Esophagus squamous epithelium (tissue), 5 donors: Measurements from ENCODE around the gene DSE. TPM values are rescaled to one million over a fixed set of nuclear protein-coding genes. Genes with fewer than 3 reads are reported as not detected.

Source experiments
- DNase-seq: peaks from one replicate; lab custom pipeline; 2025; lab: John Stamatoyannopoulos, UW
- H3K27ac ChIP-seq, 4 donors: fragments of 200-600 bp; sonication (generic); one replicate each; pipeline ENCODE4 v1.5.1; 2016 to 2019; ENCODE audit warnings: mild to moderate bottlenecking in 1 of 4
- H3K27me3 ChIP-seq, 4 donors: fragments of 200-600 bp; sonication (generic); 1 replicate in 3 of 4; 2 replicates in 1 of 4; pipeline versions ENCODE4 v1.5.1 to v1.6.0; 2017 to 2021; ENCODE audit warnings: antibody characterized with exemption in 1 of 4
- H3K36me3 ChIP-seq, 3 donors: fragments of 200-600 bp; sonication (generic); one replicate each; pipeline ENCODE4 v1.5.1; 2016 to 2019
- H3K4me1 ChIP-seq, 3 donors: fragments of 200-600 bp; sonication (generic); one replicate each; pipeline ENCODE4 v1.5.1; 2017 to 2019
- H3K4me3 ChIP-seq, 4 donors: fragments of 200-600 bp; sonication (generic); 1 replicate in 3 of 4; 2 replicates in 1 of 4; pipeline ENCODE4 v1.5.1; 2016 to 2019; ENCODE audit warnings: mild to moderate bottlenecking in 2 of 4, moderate library complexity in 1 of 4
- H3K9me3 ChIP-seq, 3 donors: fragments of 200-600 bp; sonication (generic); one replicate each; pipeline ENCODE4 v1.5.1; 2016 to 2019
- POLR2A ChIP-seq, 4 donors: fragments of 450-650 bp; IDR thresholded peaks; one replicate each; pipeline ENCODE4 v1.6.1; 2017; ENCODE audit warnings: antibody characterized with exemption in 4 of 4, mild to moderate bottlenecking in 4 of 4, moderate library complexity in 3 of 4
- WGBS, 2 donors: methylation state at CpG; one replicate each; pipeline ENCODE4 v1.1.5; 2018; 5-methylcytosine and 5-hydroxymethylcytosine counted together
- intact Hi-C: fragments of 100-400 bp; cut with DNase I; formaldehyde crosslinking; loops from one replicate; pipeline ENCODE4 v1.15.0; 2022
- total RNA-seq, 4 donors: library from RNA; depleted of rRNA; stranded (reverse); fragments of >200 nt; gene quantifications; one replicate each; pipeline ENCODE4 v1.1.0, GENCODE V29; 2016
- TF ChIP-seq, protein P1 (sequence below), 6 experiments: fragments of 450-650 bp in 4 of 6; fragments of 200-600 bp in 2 of 6; sonication (generic) in 2 of 6; IDR thresholded peaks; one replicate each; pipeline ENCODE4 v1.5.1; 2016 to 2019; ENCODE audit warnings: antibody characterized with exemption in 6 of 6, mild to moderate bottlenecking in 4 of 6, moderate library complexity in 4 of 6
- donor health status: DM: yes; HTN: yes; CAD: no.

Gene DSE
- total RNA-seq, 4 donors from 2014 or later = 11.6 to 36.4 (median 33.3) TPM

GRCh38 chr6:116439522-116440051, 68.8 kb downstream of the DSE start:
- TF ChIP-seq, protein P1, sequence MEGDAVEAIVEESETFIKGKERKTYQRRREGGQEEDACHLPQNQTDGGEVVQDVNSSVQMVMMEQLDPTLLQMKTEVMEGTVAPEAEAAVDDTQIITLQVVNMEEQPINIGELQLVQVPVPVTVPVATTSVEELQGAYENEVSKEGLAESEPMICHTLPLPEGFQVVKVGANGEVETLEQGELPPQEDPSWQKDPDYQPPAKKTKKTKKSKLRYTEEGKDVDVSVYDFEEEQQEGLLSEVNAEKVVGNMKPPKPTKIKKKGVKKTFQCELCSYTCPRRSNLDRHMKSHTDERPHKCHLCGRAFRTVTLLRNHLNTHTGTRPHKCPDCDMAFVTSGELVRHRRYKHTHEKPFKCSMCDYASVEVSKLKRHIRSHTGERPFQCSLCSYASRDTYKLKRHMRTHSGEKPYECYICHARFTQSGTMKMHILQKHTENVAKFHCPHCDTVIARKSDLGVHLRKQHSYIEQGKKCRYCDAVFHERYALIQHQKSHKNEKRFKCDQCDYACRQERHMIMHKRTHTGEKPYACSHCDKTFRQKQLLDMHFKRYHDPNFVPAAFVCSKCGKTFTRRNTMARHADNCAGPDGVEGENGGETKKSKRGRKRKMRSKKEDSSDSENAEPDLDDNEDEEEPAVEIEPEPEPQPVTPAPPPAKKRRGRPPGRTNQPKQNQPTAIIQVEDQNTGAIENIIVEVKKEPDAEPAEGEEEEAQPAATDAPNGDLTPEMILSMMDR (IDR thresholded peaks at IDR 0.05) = no peak
- TF ChIP-seq POLR2A (IDR thresholded peaks at IDR 0.05) = no peak
- H3K27me3 ChIP-seq = no peaks in the 10 kb centered on the region
- DNase-seq = no peak
- H3K4me3 ChIP-seq = no peak overlapping the region
- WGBS, 2 donors = 58 to 88% methylated on average over 1 of the region's 1 CpG
- H3K9me3 ChIP-seq = no peaks in the 10 kb centered on the region
- no peaks in the 10 kb centered on the region for H3K4me1 ChIP-seq
- intact Hi-C loops = no loop called here
- peaks cover 0 to 21% (median 0%) of the 10 kb centered on the region in 3 donors for H3K36me3 ChIP-seq
- H3K27ac ChIP-seq = no peak overlapping the region

DNA sequence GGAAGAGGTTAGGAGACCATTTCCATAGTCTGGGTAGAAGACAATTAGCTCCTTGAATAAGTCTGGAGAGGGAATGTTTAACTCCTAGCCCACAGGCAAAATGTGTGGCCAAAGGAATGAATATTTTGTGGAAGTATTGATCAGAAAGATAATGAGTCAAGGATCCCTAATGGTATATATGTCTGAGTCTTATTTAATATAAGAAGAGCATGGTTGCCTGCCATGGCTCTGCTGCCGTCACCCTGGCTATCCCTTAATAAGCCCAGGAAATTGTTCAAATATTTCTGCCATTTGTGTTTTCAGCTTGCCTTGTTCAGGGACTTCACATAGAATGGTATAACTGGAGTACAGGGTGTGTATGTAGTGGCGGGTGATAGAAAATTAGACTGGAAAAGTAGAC, 72.4 kb downstream of the DSE start:
- intact Hi-C loops = no loop called here
- TF ChIP-seq, protein P1 (IDR thresholded peaks at IDR 0.05) = no peak
- no peak for TF ChIP-seq POLR2A (IDR thresholded peaks at IDR 0.05)

DNA sequence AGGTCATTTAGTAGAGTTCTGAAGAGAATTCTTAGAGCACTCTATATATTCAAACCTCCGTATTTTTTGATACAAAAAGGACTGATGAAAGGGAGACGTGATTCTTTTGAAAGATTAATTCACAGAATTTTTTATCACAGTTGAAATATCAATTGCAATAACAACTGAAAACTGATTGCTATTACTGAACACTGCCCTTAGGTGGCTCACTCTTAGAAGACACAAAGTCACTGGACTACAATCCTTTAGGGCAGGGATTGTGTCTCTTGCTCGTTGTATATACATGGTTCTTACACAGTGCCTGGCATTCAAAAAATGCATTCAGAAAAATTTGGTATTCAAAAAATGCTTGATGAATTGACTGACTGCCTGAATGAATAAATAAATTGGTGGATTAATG, 73.3 kb downstream of the DSE start:
- 10 to 21% methylated on average over 3 of the region's 3 CpGs for WGBS, 2 donors
- no peak for DNase-seq
- intact Hi-C loops = no loop called here
- H3K36me3 ChIP-seq = no peaks in the 10 kb centered on the region
- no peaks in the 10 kb centered on the region for H3K9me3 ChIP-seq
- no peaks in the 10 kb centered on the region for H3K27me3 ChIP-seq
- no peak for TF ChIP-seq POLR2A (IDR thresholded peaks at IDR 0.05)
- TF ChIP-seq, protein P1 (IDR thresholded peaks at IDR 0.05) = peak in 5 of 6 experiments; percentile 22 to 59 (median 40)
- H3K27ac ChIP-seq = no peak overlapping the region
- H3K4me3 ChIP-seq = no peak overlapping the region
- H3K4me1 ChIP-seq = no peaks in the 10 kb centered on the region

More for the DNA sequence above, 72.4 kb downstream of the DSE start:
- H3K27me3 ChIP-seq = no peaks in the 10 kb centered on the region
- no peaks in the 10 kb centered on the region for H3K9me3 ChIP-seq
- no peak overlapping the region for H3K4me3 ChIP-seq
- H3K36me3 ChIP-seq = no peaks in the 10 kb centered on the region
- no peaks in the 10 kb centered on the region for H3K4me1 ChIP-seq
- H3K27ac ChIP-seq = no peak overlapping the region
- no peak for DNase-seq
- WGBS, 2 donors = 83 to 88% methylated on average over 2 of the region's 2 CpGs

GRCh38 chr6:116444575-116444974, 73.8 kb downstream of the DSE start:
- Histone ChIP-seq H3K27ac (no peak overlapping the region), H3K9me3 (no peaks in the 10 kb centered on the region), H3K4me3 (no peak overlapping the region), H3K4me1 (no peaks in the 10 kb centered on the region), H3K36me3 (no peaks in the 10 kb centered on the region), H3K27me3 (no peaks in the 10 kb centered on the region)
- intact Hi-C loops = no loop called here
- WGBS, 2 donors = 71 to 90% methylated on average over 1 of the region's 1 CpG
- no peak for TF ChIP-seq POLR2A (IDR thresholded peaks at IDR 0.05)
- TF ChIP-seq, protein P1 (IDR thresholded peaks at IDR 0.05) = no peak
- no peak for DNase-seq

DNA sequence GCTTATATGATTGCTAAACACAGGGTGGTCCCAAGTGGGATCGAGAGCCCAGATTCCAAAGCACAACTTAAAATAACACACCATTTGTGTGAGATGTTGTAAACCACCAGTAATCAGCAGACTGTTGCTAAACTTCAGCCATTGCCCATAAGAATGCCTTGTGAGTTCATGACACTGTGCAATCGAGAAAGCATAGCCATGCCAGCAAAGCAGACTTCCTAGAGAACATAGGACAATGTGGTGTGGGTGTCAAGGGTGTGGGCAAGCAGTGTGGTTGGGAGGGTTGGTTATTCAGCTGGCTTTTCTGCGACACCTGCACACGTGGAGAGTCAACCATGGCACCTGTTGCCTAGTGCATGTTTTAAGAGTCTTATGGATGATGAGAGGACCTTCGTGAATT, 74.4 kb downstream of the DSE start:
- no peak overlapping the region for H3K27ac ChIP-seq
- H3K4me1 ChIP-seq = no peaks in the 10 kb centered on the region
- 53 to 59% methylated on average over 5 of the region's 5 CpGs for WGBS, 2 donors
- H3K9me3 ChIP-seq = no peaks in the 10 kb centered on the region
- DNase-seq = no peak
- intact Hi-C loops = no loop called here
- H3K4me3 ChIP-seq = no peak overlapping the region
- no peaks in the 10 kb centered on the region for H3K36me3 ChIP-seq
- TF ChIP-seq, protein P1 (IDR thresholded peaks at IDR 0.05) = no peak
- no peak for TF ChIP-seq POLR2A (IDR thresholded peaks at IDR 0.05)
- H3K27me3 ChIP-seq = no peaks in the 10 kb centered on the region
